A549 (cell line): ENCODE results near the gene LRRC2. TPM values are rescaled to one million over a fixed set of nuclear protein-coding genes. Genes with fewer than 3 reads are reported as not detected.

Experiments
- ATAC-seq, 2 experiments: fragments of 200-7000 bp in 1 of 2; fragments of >200 bp in 1 of 2; cut with Nextera tagmentation in 1 of 2; cut with Tn5 transposase in 1 of 2; 3 replicates each; pipeline versions ENCODE4 v1.8.0 to v1.9.1; 2018 to 2020; ENCODE audit warnings: mild to moderate bottlenecking in 1 of 2, moderate library complexity in 1 of 2
- CTCF ChIA-PET: fragments of 300-600 bp; sonication (Branson Sonifier 250); formaldehyde crosslinking; extraction: SDS; loops from one replicate; lab custom pipeline; 2021; ENCODE audit warnings: antibody characterized with exemption, inconsistent platforms; lab: Yijun Ruan, JAX
- POLR2A ChIA-PET: fragments of 350-600 bp; formaldehyde crosslinking; extraction: SDS; loops from one replicate; lab custom pipeline; 2021; ENCODE audit warnings: antibody characterized with exemption, inconsistent platforms; lab: Yijun Ruan, JAX
- DNase-seq, 2 experiments: peaks; one replicate each; pipeline versions ENCODE4 v3.0.0 to v3.0.0-alpha.2; 2011 to 2016; ENCODE audit warnings: low read depth in 1 of 2, low spot score in 1 of 2
- FAIRE-seq: peaks from 2 replicates; lab custom pipeline; 2011; peaks lifted over from hg19 to GRCh38; lab: Jason Lieb, UNC
- H3K27ac ChIP-seq, 2 experiments: fragments of >200 bp; sonication (Bioruptor Twin); formaldehyde crosslinking; 3 replicates each; pipeline ENCODE4 v1.5.1; 2016 to 2017
- H3K4me1 ChIP-seq: fragments of >200 bp; sonication (Bioruptor Twin); formaldehyde crosslinking; 3 replicates; pipeline ENCODE4 v1.6.1; 2016
- H3K4me2 ChIP-seq: fragments of >200 bp; sonication (Bioruptor Twin); formaldehyde crosslinking; 3 replicates; pipeline ENCODE4 v1.6.1; 2016
- H3K4me3 ChIP-seq: fragments of >200 bp; sonication (Bioruptor Twin); formaldehyde crosslinking; 3 replicates; pipeline ENCODE4 v1.5.1; 2016
- H3K9me3 ChIP-seq: fragments of >200 bp; sonication (Bioruptor Twin); formaldehyde crosslinking; 3 replicates; pipeline ENCODE4 v1.6.1; 2016
- BHLHE40 ChIP-seq: IDR thresholded peaks from 2 replicates; pipeline ENCODE4 v1.6.1; 2012; ENCODE audit warnings: low read depth, low read length, inconsistent platforms
- CEBPB ChIP-seq, 2 experiments: fragments of >200 bp in 1 of 2; sonication (Bioruptor Twin) in 1 of 2; formaldehyde crosslinking in 1 of 2; IDR thresholded peaks; 2 replicates each; pipeline ENCODE4 v1.6.1; 2012 to 2016
- CHD2 ChIP-seq: fragments of 150-350 bp; IDR thresholded peaks from 2 replicates; pipeline ENCODE4 v1.6.1; 2014; ENCODE audit warnings: low read length; ENCODE audit not compliant: partially characterized antibody
- CHD4 ChIP-seq: fragments of 200-600 bp; sonication (generic); IDR thresholded peaks from 2 replicates; pipeline ENCODE4 v1.6.1; 2016; ENCODE audit warnings: antibody characterized with exemption, mild to moderate bottlenecking, borderline replicate concordance
- EHF ChIP-seq: fragments of 250-450 bp; sonication (Bioruptor Pico); IDR thresholded peaks from 2 replicates; pipeline ENCODE4 v1.5.0; 2020; ENCODE audit warnings: mild to moderate bottlenecking
- ESRRA ChIP-seq: fragments of 150-350 bp; IDR thresholded peaks from 2 replicates; pipeline ENCODE4 v1.6.1; 2014; ENCODE audit warnings: mild to moderate bottlenecking, low read length, borderline replicate concordance
- FOSB ChIP-seq: fragments of 250-450 bp; sonication (Bioruptor Pico); IDR thresholded peaks from 2 replicates; pipeline ENCODE4 v1.5.0; 2020; ENCODE audit warnings: mild to moderate bottlenecking, moderate library complexity
- FOSL2 ChIP-seq, 2 experiments: fragments of 450-650 bp in 1 of 2; fragments of >200 bp in 1 of 2; sonication (Bioruptor Twin) in 1 of 2; formaldehyde crosslinking; IDR thresholded peaks; 2 replicates each; pipeline versions ENCODE4 v1.5.0 to v1.6.1; 2016 to 2020; ENCODE audit warnings: mild to moderate bottlenecking in 1 of 2, moderate library complexity in 1 of 2
- HOXA7 ChIP-seq: fragments of 250-450 bp; sonication (Bioruptor Pico); IDR thresholded peaks from 2 replicates; pipeline ENCODE4 v1.5.0; 2020; ENCODE audit warnings: mild to moderate bottlenecking, moderate library complexity
- HOXB5 ChIP-seq: fragments of 250-450 bp; sonication (Bioruptor Pico); IDR thresholded peaks from 2 replicates; pipeline ENCODE4 v1.5.0; 2020; ENCODE audit warnings: mild to moderate bottlenecking, moderate library complexity
- KDM1A ChIP-seq: fragments of 200-600 bp; sonication (generic); IDR thresholded peaks from 2 replicates; pipeline ENCODE4 v1.6.1; 2016; ENCODE audit warnings: low read depth, mild to moderate bottlenecking
- MYC ChIP-seq: IDR thresholded peaks from 2 replicates; pipeline ENCODE4 v1.6.1; 2012; ENCODE audit warnings: mild to moderate bottlenecking, inconsistent platforms, low read length, improper control_type of control experiment, borderline replicate concordance
- NR3C1 ChIP-seq: fragments of >200 bp; sonication (Bioruptor Twin); formaldehyde crosslinking; IDR thresholded peaks from 3 replicates; pipeline ENCODE4 v1.6.1; 2017
- SMC3 ChIP-seq: fragments of >200 bp; sonication (Bioruptor Twin); formaldehyde crosslinking; IDR thresholded peaks from 3 replicates; pipeline ENCODE4 v1.6.1; 2018; ENCODE audit warnings: inconsistent platforms
- SREBF2 ChIP-seq: fragments of 450-650 bp; IDR thresholded peaks from 2 replicates; pipeline ENCODE4 v1.6.1; 2014; ENCODE audit warnings: mild to moderate bottlenecking, moderate library complexity
- TP53 ChIP-seq: fragments of 250-450 bp; sonication (Bioruptor Pico); IDR thresholded peaks from 2 replicates; pipeline ENCODE4 v1.5.0; 2021; ENCODE audit warnings: mild to moderate bottlenecking, moderate library complexity
- ZC3H11A ChIP-seq: fragments of 450-650 bp; IDR thresholded peaks from 2 replicates; pipeline ENCODE4 v1.6.1; 2014; ENCODE audit warnings: antibody characterized with exemption, mild to moderate bottlenecking
- ZSCAN20 ChIP-seq: fragments of 250-450 bp; sonication (Bioruptor Pico); IDR thresholded peaks from 2 replicates; pipeline ENCODE4 v1.8.0; 2022; ENCODE audit warnings: mild to moderate bottlenecking, moderate library complexity
- WGBS: methylation state at CpG from one replicate; pipeline ENCODE4 v1.1.6; 2017; ENCODE audit errors: missing lambda C conversion rate; 5-methylcytosine and 5-hydroxymethylcytosine counted together
- polyA plus RNA-seq, 4 experiments: library from polyadenylated mRNA; depleted of rRNA in 3 of 4; stranded (reverse); fragments of >200 nt; fragmentation: RNase III in 1 of 4; extraction: RNeasy Plus Mini Kit Qiagen cat#74134 plus additional on column Dnase treatment in 1 of 4; gene quantifications; 2 replicates in 3 of 4; 3 replicates in 1 of 4; pipeline ENCODE4 v1.2.3, GENCODE V29; 2011 to 2017
- TF ChIP-seq, protein P1 (sequence below): fragments of >200 bp; sonication (Bioruptor Twin); formaldehyde crosslinking; IDR thresholded peaks from 2 replicates; pipeline ENCODE4 v1.6.1; 2016
- TF ChIP-seq, protein P2 (sequence below): fragments of 250-450 bp; sonication (Bioruptor Pico); IDR thresholded peaks from 2 replicates; pipeline ENCODE4 v1.5.0; 2021; ENCODE audit warnings: mild to moderate bottlenecking, moderate library complexity, borderline replicate concordance
- TF ChIP-seq, protein P3 (sequence below): fragments of 250-450 bp; sonication (Bioruptor Pico); IDR thresholded peaks from 2 replicates; pipeline ENCODE4 v1.5.0; 2020; ENCODE audit warnings: low read depth, mild to moderate bottlenecking, moderate library complexity
- TF ChIP-seq, protein P4 (sequence below): fragments of 150-350 bp; IDR thresholded peaks from 2 replicates; pipeline ENCODE4 v1.6.1; 2014; ENCODE audit warnings: low read depth, mild to moderate bottlenecking, low read length
- TF ChIP-seq, protein P5 (sequence below): fragments of >200 bp; sonication (Bioruptor Twin); formaldehyde crosslinking; IDR thresholded peaks from 3 replicates; pipeline ENCODE4 v1.6.1; 2016
- TF ChIP-seq, protein P6 (sequence below): IDR thresholded peaks from 2 replicates; pipeline ENCODE4 v1.6.1; 2012
- TF ChIP-seq, protein P7 (sequence below): IDR thresholded peaks from 2 replicates; pipeline ENCODE4 v1.6.1; 2012
- TF ChIP-seq, protein P8 (sequence below): fragments of 200-600 bp; sonication (generic); IDR thresholded peaks from 2 replicates; pipeline ENCODE4 v1.6.1; 2016; ENCODE audit warnings: antibody characterized with exemption, mild to moderate bottlenecking, moderate library complexity

The LRRC2 gene
- polyA plus RNA-seq, 2 of the 4 experiments (the other 2 are of a cell fraction): not detected

DNA sequence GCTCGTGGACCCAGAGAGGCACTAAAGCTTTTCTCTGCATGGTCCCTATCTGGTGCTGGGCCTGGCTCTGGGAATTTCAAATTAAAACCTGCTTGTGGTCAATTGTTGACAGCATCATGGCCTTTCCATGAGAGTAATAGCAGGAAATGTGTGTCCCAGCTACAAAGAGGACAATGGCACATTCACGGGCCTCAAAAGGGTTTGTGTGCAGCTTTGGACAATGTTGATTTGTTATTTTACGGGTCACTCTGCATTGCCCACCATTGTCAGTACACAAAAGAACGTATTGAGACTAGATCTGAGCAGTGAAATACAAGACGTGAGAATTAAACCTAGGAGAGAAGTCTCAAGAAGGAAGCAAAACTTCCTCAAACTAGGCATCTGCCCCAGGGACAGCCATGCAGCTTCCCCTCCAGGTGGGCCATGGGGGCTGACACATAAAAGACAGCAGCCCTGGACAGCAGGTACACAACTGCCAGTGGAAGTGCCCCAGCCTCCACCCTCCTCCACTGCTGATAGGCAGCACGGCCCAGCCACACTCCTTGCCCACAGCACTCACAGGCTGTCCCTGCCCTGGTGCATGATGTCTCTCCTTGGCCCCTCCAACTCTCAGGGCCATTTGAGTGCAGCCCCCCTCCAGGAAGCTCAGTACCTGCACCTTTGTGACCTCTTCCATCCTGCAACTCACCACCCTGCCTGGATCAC lies 85.5 kb downstream of the LRRC2 start:
- no peak for FAIRE-seq
- WGBS: 46% methylated on average over 5 of the region's 6 CpGs
- TF ChIP-seq, protein P1, sequence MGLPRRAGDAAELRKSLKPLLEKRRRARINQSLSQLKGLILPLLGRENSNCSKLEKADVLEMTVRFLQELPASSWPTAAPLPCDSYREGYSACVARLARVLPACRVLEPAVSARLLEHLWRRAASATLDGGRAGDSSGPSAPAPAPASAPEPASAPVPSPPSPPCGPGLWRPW: no peak
- TF ChIP-seq NR3C1 (no peak), CEBPB (IDR thresholded peaks at IDR 0.05) (no peak), ZC3H11A (no peak), SREBF2 (no peak), EHF (CRISPR knock-in tag) (no peak), FOSL2 (IDR thresholded peaks at IDR 0.05) (no peak), FOSL2 (CRISPR knock-in tag; IDR thresholded peaks at IDR 0.05) (no peak), TP53 (CRISPR knock-in tag) (no peak), HOXA7 (CRISPR knock-in tag) (no peak), ESRRA (no peak), SMC3 (no peak), CHD2 (no peak), BHLHE40 (no peak)
- TF ChIP-seq, protein P2, sequence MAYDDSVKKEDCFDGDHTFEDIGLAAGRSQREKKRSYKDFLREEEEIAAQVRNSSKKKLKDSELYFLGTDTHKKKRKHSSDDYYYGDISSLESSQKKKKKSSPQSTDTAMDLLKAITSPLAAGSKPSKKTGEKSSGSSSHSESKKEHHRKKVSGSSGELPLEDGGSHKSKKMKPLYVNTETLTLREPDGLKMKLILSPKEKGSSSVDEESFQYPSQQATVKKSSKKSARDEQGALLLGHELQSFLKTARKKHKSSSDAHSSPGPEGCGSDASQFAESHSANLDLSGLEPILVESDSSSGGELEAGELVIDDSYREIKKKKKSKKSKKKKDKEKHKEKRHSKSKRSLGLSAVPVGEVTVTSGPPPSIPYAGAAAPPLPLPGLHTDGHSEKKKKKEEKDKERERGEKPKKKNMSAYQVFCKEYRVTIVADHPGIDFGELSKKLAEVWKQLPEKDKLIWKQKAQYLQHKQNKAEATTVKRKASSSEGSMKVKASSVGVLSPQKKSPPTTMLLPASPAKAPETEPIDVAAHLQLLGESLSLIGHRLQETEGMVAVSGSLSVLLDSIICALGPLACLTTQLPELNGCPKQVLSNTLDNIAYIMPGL (CRISPR knock-in tag): no peak
- TF ChIP-seq, protein P3, sequence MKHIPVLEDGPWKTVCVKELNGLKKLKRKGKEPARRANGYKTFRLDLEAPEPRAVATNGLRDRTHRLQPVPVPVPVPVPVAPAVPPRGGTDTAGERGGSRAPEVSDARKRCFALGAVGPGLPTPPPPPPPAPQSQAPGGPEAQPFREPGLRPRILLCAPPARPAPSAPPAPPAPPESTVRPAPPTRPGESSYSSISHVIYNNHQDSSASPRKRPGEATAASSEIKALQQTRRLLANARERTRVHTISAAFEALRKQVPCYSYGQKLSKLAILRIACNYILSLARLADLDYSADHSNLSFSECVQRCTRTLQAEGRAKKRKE (CRISPR knock-in tag): no peak
- TF ChIP-seq, protein P4, sequence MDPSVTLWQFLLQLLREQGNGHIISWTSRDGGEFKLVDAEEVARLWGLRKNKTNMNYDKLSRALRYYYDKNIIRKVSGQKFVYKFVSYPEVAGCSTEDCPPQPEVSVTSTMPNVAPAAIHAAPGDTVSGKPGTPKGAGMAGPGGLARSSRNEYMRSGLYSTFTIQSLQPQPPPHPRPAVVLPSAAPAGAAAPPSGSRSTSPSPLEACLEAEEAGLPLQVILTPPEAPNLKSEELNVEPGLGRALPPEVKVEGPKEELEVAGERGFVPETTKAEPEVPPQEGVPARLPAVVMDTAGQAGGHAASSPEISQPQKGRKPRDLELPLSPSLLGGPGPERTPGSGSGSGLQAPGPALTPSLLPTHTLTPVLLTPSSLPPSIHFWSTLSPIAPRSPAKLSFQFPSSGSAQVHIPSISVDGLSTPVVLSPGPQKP: no peak
- TF ChIP-seq, protein P5, sequence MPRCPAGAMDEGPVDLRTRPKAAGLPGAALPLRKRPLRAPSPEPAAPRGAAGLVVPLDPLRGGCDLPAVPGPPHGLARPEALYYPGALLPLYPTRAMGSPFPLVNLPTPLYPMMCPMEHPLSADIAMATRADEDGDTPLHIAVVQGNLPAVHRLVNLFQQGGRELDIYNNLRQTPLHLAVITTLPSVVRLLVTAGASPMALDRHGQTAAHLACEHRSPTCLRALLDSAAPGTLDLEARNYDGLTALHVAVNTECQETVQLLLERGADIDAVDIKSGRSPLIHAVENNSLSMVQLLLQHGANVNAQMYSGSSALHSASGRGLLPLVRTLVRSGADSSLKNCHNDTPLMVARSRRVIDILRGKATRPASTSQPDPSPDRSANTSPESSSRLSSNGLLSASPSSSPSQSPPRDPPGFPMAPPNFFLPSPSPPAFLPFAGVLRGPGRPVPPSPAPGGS: no peak
- TF ChIP-seq, protein P6, sequence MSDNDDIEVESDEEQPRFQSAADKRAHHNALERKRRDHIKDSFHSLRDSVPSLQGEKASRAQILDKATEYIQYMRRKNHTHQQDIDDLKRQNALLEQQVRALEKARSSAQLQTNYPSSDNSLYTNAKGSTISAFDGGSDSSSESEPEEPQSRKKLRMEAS: no peak
- TF ChIP-seq, all 56 proteins: peak for 0
- H3K4me2 ChIP-seq: no peak overlapping the region
- DNase-seq: no peak
- H3K4me3 ChIP-seq: no peak overlapping the region
- no peak overlapping the region for H3K27ac ChIP-seq
- CTCF ChIA-PET: interaction anchor here (1.0 to 1.8 kb wide), 2 partner anchors 9 to 149 kb away, joined by 3 to 11 read pairs; no protein-coding TSS in a partner anchor
- POLR2A ChIA-PET: no interaction called here
- H3K9me3 ChIP-seq: no peaks in the 10 kb centered on the region
- no peak for ATAC-seq
- no peaks in the 10 kb centered on the region for H3K4me1 ChIP-seq

DNA sequence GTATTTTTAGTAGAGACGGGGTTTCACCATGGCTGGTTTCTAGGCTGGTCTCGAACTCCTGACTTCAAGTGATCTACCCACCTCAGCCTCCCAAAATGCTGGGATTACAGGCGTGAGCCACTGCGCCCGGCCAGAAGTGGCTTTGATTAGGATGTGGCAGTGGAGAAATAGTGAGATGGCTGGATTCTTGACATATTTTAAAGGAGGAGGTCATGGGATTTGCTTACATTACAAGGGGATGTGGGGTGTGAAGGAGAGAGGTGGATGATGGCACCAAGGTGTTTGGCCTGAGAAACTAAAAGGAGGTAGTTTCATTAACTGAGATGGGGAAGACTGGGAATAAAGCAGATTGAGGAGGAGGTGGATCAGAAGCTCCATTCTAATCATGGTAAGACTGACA lies 86.4 kb downstream of the LRRC2 start:
- 33% methylated on average over 4 of the region's 5 CpGs for WGBS
- no peak for FAIRE-seq
- CTCF ChIA-PET: interaction anchor here (1.0 to 1.8 kb wide), 2 partner anchors 10 to 150 kb away, joined by 3 to 11 read pairs; no protein-coding TSS in a partner anchor
- TF ChIP-seq KDM1A (no peak), ZSCAN20 (CRISPR knock-in tag) (no peak), FOSB (CRISPR knock-in tag) (no peak), ESRRA (no peak), MYC (no peak), HOXB5 (CRISPR knock-in tag) (no peak), CHD4 (no peak)
- TF ChIP-seq, protein P7, sequence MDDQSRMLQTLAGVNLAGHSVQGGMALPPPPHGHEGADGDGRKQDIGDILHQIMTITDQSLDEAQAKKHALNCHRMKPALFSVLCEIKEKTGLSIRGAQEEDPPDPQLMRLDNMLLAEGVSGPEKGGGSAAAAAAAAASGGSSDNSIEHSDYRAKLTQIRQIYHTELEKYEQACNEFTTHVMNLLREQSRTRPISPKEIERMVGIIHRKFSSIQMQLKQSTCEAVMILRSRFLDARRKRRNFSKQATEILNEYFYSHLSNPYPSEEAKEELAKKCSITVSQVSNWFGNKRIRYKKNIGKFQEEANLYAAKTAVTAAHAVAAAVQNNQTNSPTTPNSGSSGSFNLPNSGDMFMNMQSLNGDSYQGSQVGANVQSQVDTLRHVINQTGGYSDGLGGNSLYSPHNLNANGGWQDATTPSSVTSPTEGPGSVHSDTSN: no peak
- TF ChIP-seq, protein P8, sequence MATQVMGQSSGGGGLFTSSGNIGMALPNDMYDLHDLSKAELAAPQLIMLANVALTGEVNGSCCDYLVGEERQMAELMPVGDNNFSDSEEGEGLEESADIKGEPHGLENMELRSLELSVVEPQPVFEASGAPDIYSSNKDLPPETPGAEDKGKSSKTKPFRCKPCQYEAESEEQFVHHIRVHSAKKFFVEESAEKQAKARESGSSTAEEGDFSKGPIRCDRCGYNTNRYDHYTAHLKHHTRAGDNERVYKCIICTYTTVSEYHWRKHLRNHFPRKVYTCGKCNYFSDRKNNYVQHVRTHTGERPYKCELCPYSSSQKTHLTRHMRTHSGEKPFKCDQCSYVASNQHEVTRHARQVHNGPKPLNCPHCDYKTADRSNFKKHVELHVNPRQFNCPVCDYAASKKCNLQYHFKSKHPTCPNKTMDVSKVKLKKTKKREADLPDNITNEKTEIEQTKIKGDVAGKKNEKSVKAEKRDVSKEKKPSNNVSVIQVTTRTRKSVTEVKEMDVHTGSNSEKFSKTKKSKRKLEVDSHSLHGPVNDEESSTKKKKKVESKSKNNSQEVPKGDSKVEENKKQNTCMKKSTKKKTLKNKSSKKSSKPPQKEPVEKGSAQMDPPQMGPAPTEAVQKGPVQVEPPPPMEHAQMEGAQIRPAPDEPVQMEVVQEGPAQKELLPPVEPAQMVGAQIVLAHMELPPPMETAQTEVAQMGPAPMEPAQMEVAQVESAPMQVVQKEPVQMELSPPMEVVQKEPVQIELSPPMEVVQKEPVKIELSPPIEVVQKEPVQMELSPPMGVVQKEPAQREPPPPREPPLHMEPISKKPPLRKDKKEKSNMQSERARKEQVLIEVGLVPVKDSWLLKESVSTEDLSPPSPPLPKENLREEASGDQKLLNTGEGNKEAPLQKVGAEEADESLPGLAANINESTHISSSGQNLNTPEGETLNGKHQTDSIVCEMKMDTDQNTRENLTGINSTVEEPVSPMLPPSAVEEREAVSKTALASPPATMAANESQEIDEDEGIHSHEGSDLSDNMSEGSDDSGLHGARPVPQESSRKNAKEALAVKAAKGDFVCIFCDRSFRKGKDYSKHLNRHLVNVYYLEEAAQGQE: no peak
- TF ChIP-seq, protein P6: no peak

More for the DNA sequence above, 86.4 kb downstream of the LRRC2 start:
- no peak for DNase-seq
- ATAC-seq: no peak
- Histone ChIP-seq H3K27ac (no peak overlapping the region), H3K9me3 (no peaks in the 10 kb centered on the region), H3K4me2 (no peak overlapping the region), H3K4me1 (no peaks in the 10 kb centered on the region), H3K4me3 (no peak overlapping the region)
- POLR2A ChIA-PET: no interaction called here
